Measurements from ENCODE around the gene GIPR. TPM values are rescaled to one million over a fixed set of nuclear protein-coding genes. Genes with fewer than 3 reads are reported as not detected.
"Not testable (repeated sequence)": the region's sequence is repeated elsewhere in the genome, so short reads cannot be mapped to it uniquely, and the experiment has no call there.

Gene GIPR
- total RNA-seq, 1 experiment from 2014 or later, result 8.0 TPM

- in situ Hi-C loops (cut with HindIII; ENCODE audit: low sequenced_read_pairs), result no loop called here
- no peak for DNase-seq (ENCODE audit: low spot score)
These were observed 14.9 kb downstream of the GIPR start for GRCh38 chr19:45682908-45683307.

GRCh38 chr19:45685045-45685444 lies 17.0 kb downstream of the GIPR start:
- DNase-seq (ENCODE audit: low spot score); in situ Hi-C loops (cut with HindIII; ENCODE audit: low sequenced_read_pairs): not testable (repeated sequence)

GRCh38 chr19:45687599-45687998 lies 19.6 kb downstream of the GIPR start:
- DNase-seq (ENCODE audit: low spot score), result no peak
- in situ Hi-C loops (cut with HindIII; ENCODE audit: low sequenced_read_pairs), result no loop called here

GRCh38 chr19:45691516-45692186 lies 23.6 kb downstream of the GIPR start, which contains the start of gene SNRPD2:
Gene SNRPD2, minus strand, starts transcription at chr19:45691953. Its CDS starts 65 bp downstream, at chr19:45691888.
- in situ Hi-C loops (cut with HindIII; ENCODE audit: low sequenced_read_pairs), result no loop called here

GRCh38 chr19:45692187-45693105 lies 24.4 kb downstream of the GIPR start, which contains the start of gene QPCTL:
Gene QPCTL, plus strand, starts transcription at chr19:45692666. Its CDS starts 38 bp downstream, at chr19:45692704.
- in situ Hi-C loops (cut with HindIII; ENCODE audit: low sequenced_read_pairs), result no loop called here

More at GRCh38 chr19:45691516-45692186, 23.6 kb downstream of the GIPR start, which contains the start of gene SNRPD2:
- DNase-seq (ENCODE audit: low spot score), result peak; percentile 95

GRCh38 chr19:45693106-45693788 lies 25.2 kb downstream of the GIPR start:
- in situ Hi-C loops (cut with HindIII; ENCODE audit: low sequenced_read_pairs), result no loop called here
- peak; percentile 71 for DNase-seq (ENCODE audit: low spot score)

More at GRCh38 chr19:45692187-45693105, 24.4 kb downstream of the GIPR start, which contains the start of gene QPCTL:
- peak; percentile 100 for DNase-seq (ENCODE audit: low spot score)

GRCh38 chr19:45701676-45702075 lies 33.7 kb downstream of the GIPR start:
- in situ Hi-C loops (cut with HindIII; ENCODE audit: low sequenced_read_pairs), result no loop called here
- no peak for DNase-seq (ENCODE audit: low spot score)

GRCh38 chr19:45705115-45705514 lies 37.1 kb downstream of the GIPR start:
- in situ Hi-C loops (cut with HindIII; ENCODE audit: low sequenced_read_pairs), result no loop called here
- no peak for DNase-seq (ENCODE audit: low spot score)

- in situ Hi-C loops (cut with HindIII; ENCODE audit: low sequenced_read_pairs), result no loop called here
- no peak for DNase-seq (ENCODE audit: low spot score)
These were observed 37.8 kb downstream of the GIPR start for GRCh38 chr19:45705710-45706415.

- DNase-seq (ENCODE audit: low spot score), result no peak
- in situ Hi-C loops (cut with HindIII; ENCODE audit: low sequenced_read_pairs), result no loop called here
These were observed 42.5 kb downstream of the GIPR start for GRCh38 chr19:45710356-45711130.

GRCh38 chr19:45711851-45712698 lies 44.1 kb downstream of the GIPR start:
- in situ Hi-C loops (cut with HindIII; ENCODE audit: low sequenced_read_pairs), result no loop called here
- DNase-seq (ENCODE audit: low spot score), result no peak

GRCh38 chr19:45712699-45713067 lies 44.7 kb downstream of the GIPR start:
- in situ Hi-C loops (cut with HindIII; ENCODE audit: low sequenced_read_pairs), result no loop called here
- no peak for DNase-seq (ENCODE audit: low spot score)

GRCh38 chr19:45713141-45713540 lies 45.1 kb downstream of the GIPR start:
- in situ Hi-C loops (cut with HindIII; ENCODE audit: low sequenced_read_pairs), result no loop called here
- DNase-seq (ENCODE audit: low spot score), result no peak

- DNase-seq (ENCODE audit: low spot score), result no peak
- in situ Hi-C loops (cut with HindIII; ENCODE audit: low sequenced_read_pairs), result no loop called here
These were observed 47.1 kb downstream of the GIPR start for GRCh38 chr19:45715139-45715538.

- in situ Hi-C loops (cut with HindIII; ENCODE audit: low sequenced_read_pairs), result no loop called here
These were observed 48.5 kb downstream of the GIPR start for GRCh38 chr19:45716359-45717130.

GRCh38 chr19:45717131-45717982 lies 49.3 kb downstream of the GIPR start:
- in situ Hi-C loops (cut with HindIII; ENCODE audit: low sequenced_read_pairs), result no loop called here
- peak; percentile 99 for DNase-seq (ENCODE audit: low spot score)

More at GRCh38 chr19:45716359-45717130, 48.5 kb downstream of the GIPR start:
- DNase-seq (ENCODE audit: low spot score), result peak; percentile 49
